Ecto neural progenitor cell (in vitro differentiated cells): ENCODE data around the gene SRD5A3.

Experiments used
- DNase-seq: peaks from one replicate; pipeline ENCODE4 v3.0.0-alpha.2; 2018; ENCODE audit warnings: low spot score

SRD5A3 gene

DNA sequence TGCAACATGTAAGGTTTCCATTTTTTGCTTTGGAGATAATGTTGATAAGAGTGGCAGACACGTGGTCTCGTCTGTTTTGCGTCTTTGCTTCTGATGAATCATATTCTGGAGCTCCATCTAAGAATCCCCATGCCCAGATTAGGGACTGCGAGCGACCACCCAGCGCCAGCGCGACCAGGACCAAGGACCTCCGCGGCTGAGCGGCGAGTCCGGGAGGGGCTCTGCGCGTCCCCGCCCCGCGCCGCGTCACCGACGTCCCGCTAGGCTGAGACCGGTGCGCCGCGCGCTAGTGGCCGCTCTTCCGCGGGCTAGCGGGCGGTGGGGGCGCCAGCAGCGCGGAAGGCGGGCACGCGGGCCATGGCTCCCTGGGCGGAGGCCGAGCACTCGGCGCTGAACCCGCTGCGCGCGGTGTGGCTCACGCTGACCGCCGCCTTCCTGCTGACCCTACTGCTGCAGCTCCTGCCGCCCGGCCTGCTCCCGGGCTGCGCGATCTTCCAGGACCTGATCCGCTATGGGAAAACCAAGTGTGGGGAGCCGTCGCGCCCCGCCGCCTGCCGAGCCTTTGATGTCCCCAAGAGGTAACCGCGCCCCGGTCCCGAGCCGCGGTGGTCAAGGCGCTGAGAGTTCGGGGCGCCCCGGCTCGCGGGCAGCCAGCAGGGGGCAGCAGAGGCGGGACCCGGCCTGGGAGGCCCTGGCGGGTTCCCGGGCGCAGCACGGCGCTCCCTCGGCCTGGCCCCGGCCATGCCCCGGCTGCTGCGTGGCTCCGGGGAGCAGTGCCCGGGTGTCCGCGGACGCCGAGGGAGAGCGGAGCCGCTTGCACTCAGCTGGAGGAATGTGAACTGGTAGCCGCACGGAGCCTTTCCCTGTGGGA lies at the start of gene SRD5A3:
Gene SRD5A3 (plus strand): TSS at position 263 of the 871 bp plus-strand sequence. CDS start 95 bp downstream, at position 358.
- DNase-seq = peak; percentile 93

- DNase-seq = no peak
These were observed 48.7 kb upstream of the SRD5A3 start for GRCh38 chr4:55297346-55297745.

GRCh38 chr4:55303760-55304165 lies 42.3 kb upstream of the SRD5A3 start:
- no peak for DNase-seq

GRCh38 chr4:55304303-55304702 lies 41.7 kb upstream of the SRD5A3 start:
- no peak for DNase-seq

GRCh38 chr4:55308071-55308470 lies 38.0 kb upstream of the SRD5A3 start:
- no peak for DNase-seq

- no peak for DNase-seq
These were observed 34.1 kb upstream of the SRD5A3 start for GRCh38 chr4:55311792-55312488.

- DNase-seq = no peak
These were observed 33.4 kb upstream of the SRD5A3 start for GRCh38 chr4:55312489-55313101.

DNA sequence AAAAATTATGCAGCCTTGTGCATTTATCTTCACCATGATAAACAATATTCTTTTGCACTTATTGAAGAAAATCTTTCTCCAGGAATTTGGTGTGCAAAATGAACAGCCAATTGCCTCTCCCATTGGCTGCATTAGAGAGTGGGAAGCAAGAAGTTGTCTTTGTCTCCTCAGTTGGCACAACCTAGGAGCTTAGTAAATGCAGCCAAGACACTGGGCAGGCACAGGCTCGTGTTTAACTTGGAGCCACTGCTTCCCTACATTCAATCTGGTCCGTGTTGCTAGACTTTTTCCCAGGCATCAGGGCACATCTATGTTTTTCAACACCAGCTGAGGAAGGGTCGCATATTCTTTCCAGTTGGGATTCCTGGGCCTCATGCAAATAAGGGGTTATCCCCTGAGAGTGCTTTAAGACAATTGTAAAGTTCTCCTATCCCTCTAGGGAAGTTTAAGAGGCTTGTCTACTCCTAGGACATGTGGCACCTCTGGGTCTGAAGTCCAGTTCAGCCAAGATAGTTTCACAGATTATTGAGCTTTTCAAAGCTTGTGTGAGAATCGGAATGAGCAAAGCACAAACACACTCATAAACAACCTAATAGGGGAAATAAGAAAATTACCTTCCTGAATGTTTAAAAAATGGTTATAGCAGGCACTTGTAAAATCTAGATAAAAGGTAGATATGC lies 31.8 kb upstream of the SRD5A3 start:
- DNase-seq = no peak

GRCh38 chr4:55318175-55319129 lies 27.6 kb upstream of the SRD5A3 start:
- DNase-seq = no peak

GRCh38 chr4:55321707-55322264 lies 24.3 kb upstream of the SRD5A3 start:
- DNase-seq = peak; percentile 72

- DNase-seq = no peak
These were observed 22.7 kb upstream of the SRD5A3 start for GRCh38 chr4:55323375-55323774.

- DNase-seq = no peak
These were observed 19.4 kb upstream of the SRD5A3 start for GRCh38 chr4:55326629-55327028.

DNA sequence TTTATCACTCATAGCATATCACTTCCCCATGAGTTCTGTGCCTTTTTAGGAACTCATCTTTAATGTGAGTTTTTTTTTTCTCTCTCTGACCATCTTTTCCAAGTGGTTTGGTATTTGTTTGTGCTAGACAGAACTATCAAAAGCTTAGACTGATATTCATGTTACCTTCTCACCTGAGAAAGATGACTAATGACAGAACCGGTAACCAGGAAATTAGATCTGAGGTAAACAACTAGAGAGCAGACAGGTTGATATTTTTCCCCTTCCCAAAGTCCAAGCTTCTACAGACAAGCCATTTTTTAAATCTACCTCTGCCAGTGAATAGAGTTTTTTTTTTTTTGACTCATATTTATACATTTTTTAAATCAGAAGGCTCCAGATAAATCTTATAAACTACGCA lies 17.0 kb upstream of the SRD5A3 start:
- no peak for DNase-seq

- no peak for DNase-seq
These were observed 15.8 kb upstream of the SRD5A3 start for GRCh38 chr4:55330241-55330640.

GRCh38 chr4:55336138-55337034 lies 9.7 kb upstream of the SRD5A3 start:
- DNase-seq = no peak

GRCh38 chr4:55337944-55338343 lies 8.1 kb upstream of the SRD5A3 start:
- DNase-seq = no peak

- no peak for DNase-seq
These were observed 7.6 kb upstream of the SRD5A3 start for GRCh38 chr4:55338486-55338885.

- DNase-seq = no peak
These were observed 5.8 kb upstream of the SRD5A3 start for GRCh38 chr4:55340266-55340665.

GRCh38 chr4:55343887-55344286 lies 2.2 kb upstream of the SRD5A3 start:
- DNase-seq = no peak

DNA sequence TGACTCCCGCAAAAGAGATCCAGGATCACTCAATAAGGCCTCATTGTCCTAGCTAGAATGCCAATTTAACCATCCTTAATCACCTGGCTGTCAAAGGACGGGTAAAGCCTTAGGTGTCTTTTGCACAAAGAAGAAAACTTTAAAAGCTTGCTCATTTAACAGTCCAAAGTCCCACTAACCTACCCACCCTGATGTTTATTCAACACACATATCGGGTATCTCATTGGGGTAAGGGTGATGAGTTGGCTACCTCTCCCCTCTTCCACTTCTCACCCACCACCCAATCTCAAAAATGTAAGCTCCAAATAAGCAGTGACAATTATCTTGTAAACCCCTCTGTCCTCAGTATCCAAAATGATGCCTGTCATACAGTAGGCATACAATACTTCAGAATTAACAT lies 988 bp upstream of the SRD5A3 start:
- no peak for DNase-seq
